Esophagus (tissue), 2 donors: ENCODE data around the gene GRAMD1B. TPM values are rescaled to one million over a fixed set of nuclear protein-coding genes. Genes with fewer than 3 reads are reported as not detected.
"Not testable (repeated sequence)": the region's sequence is repeated elsewhere in the genome, so short reads cannot be mapped to it uniquely, and the experiment has no call there.

ENCODE experiments used
- H3K27ac ChIP-seq, 2 donors: one replicate each; pipeline ENCODE4 v1.5.1; 2013; ENCODE audit warnings: low read depth in 2 of 2, mild to moderate bottlenecking in 2 of 2, inconsistent platforms in 1 of 2, low read length in 1 of 2, moderate library complexity in 1 of 2
- H3K27me3 ChIP-seq, 2 donors: one replicate each; pipeline ENCODE4 v1.6.1; 2013; ENCODE audit warnings: low read length in 2 of 2, control low read depth in 1 of 2, mild to moderate bottlenecking in 1 of 2; ENCODE audit not compliant: insufficient read depth in 2 of 2, control insufficient read depth in 1 of 2
- H3K36me3 ChIP-seq, 2 donors: one replicate each; pipeline ENCODE4 v1.6.1; 2013; ENCODE audit warnings: low read length in 1 of 2; ENCODE audit not compliant: control insufficient read depth in 2 of 2, insufficient read depth in 2 of 2
- H3K4me1 ChIP-seq, 2 donors: one replicate each; pipeline ENCODE4 v1.6.1; 2013; ENCODE audit warnings: low read length in 1 of 2; ENCODE audit not compliant: control insufficient read depth in 2 of 2, insufficient read depth in 2 of 2
- H3K4me3 ChIP-seq, 2 donors: one replicate each; pipeline ENCODE4 v1.5.1; 2013; ENCODE audit warnings: low read length in 2 of 2, mild to moderate bottlenecking in 2 of 2, low read depth in 1 of 2, moderate library complexity in 1 of 2
- H3K9me3 ChIP-seq, 2 donors: one replicate each; pipeline ENCODE4 v1.6.1; 2013; ENCODE audit warnings: mild to moderate bottlenecking in 2 of 2, low read depth in 1 of 2, low read length in 1 of 2, moderate library complexity in 1 of 2; ENCODE audit not compliant: control insufficient read depth in 2 of 2, insufficient read depth in 1 of 2
- WGBS, 2 donors: extraction: QIAGEN DNeasy Blood & Tissue Kit; methylation state at CpG; one replicate each; pipeline ENCODE4 v1.1.7; 2013; 5-methylcytosine and 5-hydroxymethylcytosine counted together
- polyA plus RNA-seq, 2 donors: library from polyadenylated mRNA; stranded (reverse); fragments of 200-250 nt; gene quantifications; one replicate each; pipeline ENCODE4 v1.2.3, GENCODE V29; 2013
- donor health status: healthy with polysubstance abuse.
- donor health status: Bipolar disorder and iron deficiency.

The GRAMD1B gene
- polyA plus RNA-seq, 2 donors, result 0.26 to 0.37 TPM

DNA sequence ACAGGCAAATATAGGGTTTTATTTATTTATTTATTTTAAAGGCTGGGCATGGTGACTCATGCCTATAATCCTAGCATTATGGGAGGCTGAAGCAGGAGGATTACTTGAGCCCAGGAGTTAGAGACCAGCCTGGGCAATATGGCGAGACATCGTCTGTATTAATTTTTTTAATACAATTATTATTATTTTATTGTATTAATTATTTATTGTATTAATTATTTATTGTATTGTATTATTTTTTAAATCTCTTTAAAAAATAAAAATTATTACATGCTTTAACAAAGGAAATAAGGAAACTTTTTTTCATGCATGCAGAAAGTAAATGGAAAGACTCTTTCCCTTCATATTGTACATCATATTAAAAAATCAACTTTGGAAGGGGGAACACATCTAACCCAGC, 220.8 kb downstream of the GRAMD1B start:
- Histone ChIP-seq H3K36me3 (no peaks in the 10 kb centered on the region), H3K9me3 (no peaks in the 10 kb centered on the region), H3K4me1 (peaks cover 8 to 10% of the 10 kb centered on the region in 2 donors), H3K4me3 (no peak overlapping the region), H3K27me3 (peaks cover 0 to 8% of the 10 kb centered on the region in 2 donors), H3K27ac (no peak overlapping the region)
- 90 to 98% methylated on average over 2 of the region's 2 CpGs for WGBS, 2 donors

DNA sequence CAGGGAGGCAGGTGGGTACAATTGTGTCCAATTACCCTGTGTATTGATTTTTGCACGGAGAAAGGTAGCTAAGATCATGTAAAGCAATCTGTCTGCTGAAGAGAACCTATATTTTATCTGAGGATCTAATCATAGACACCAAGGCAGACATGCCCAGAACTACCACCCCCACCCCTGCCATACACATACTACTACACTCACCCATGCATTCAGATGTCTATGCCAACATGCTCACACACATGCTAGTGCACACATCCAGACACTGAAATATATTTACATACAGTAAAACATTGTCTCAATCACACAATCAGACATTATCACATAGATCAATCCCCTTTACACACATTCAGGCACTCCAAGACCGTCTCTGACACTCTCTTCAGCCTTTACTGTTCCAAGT, 222.5 kb downstream of the GRAMD1B start:
- Histone ChIP-seq H3K9me3 (no peaks in the 10 kb centered on the region), H3K4me1 (peaks cover 8 to 10% of the 10 kb centered on the region in 2 donors), H3K27me3 (peaks cover 0 to 12% of the 10 kb centered on the region in 2 donors), H3K36me3 (no peaks in the 10 kb centered on the region), H3K27ac (no peak overlapping the region), H3K4me3 (no peak overlapping the region)
- 56 to 59% methylated on average over 2 of the region's 2 CpGs for WGBS, 2 donors

DNA sequence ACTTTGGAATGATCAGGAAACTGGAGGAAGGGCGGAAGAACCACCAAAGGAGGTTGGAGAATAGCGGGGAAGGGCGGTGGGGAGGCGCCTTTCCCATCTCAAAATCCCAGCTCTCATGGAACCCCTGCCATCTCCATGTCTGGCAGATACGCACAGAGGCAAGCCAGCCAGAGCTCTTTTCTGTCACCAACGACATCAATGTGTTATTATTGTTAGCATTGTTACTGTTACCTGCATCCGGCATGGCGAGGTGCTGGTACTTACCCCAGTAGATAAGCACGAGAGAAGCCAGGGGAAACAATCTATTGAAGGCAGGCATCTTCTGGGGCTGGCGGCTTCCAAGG, 223.4 kb downstream of the GRAMD1B start:
- Histone ChIP-seq H3K9me3 (no peaks in the 10 kb centered on the region), H3K36me3 (no peaks in the 10 kb centered on the region), H3K27me3 (peaks cover 0 to 12% of the 10 kb centered on the region in 2 donors), H3K4me3 (no peak overlapping the region), H3K27ac (no peak overlapping the region), H3K4me1 (peaks cover 8 to 10% of the 10 kb centered on the region in 2 donors)
- 12 to 14% methylated on average over 10 of the region's 10 CpGs for WGBS, 2 donors

DNA sequence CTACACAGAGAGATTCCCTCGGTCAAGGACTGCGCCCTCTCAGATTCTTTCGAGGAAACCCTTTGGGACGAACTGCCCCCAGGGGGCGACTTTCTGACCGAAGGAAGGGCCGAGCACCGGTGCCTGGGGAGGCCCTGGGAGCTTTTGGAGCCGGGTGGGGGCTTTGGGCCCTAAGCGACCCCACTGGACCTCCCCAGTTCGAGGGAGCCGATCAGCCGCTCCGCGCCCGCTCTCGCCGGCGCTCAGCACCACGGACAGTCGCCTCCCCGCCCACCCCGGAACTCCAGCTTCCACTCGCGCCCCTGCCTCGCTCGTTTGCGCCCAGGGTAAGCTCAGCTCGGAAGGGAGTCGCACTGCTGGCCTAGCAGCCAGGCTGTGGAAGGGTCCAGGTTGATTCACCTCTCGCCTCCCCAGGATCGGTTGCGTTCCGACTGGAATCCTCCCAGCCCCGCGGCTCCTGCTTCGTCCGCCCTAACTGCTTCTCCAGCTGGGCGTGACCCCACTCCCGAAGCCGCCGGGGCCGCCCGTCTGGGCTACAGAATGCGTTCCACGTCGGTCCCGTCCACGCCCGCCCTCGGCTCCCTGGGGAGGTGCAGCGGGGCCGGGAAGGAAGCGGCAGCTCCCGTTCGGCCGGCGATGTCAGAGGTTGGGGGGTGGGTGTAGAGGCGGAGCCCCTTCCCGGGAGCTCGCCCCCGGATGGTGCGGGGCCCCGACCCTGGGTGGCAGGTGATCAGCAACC, 223.9 kb downstream of the GRAMD1B start:
- H3K36me3 ChIP-seq, result no peaks in the 10 kb centered on the region
- peak overlapping the region; percentile 54 to 55 for H3K4me3 ChIP-seq
- WGBS, 2 donors, result 1% methylated on average over 57 to 64 of the region's 64 CpGs
- peaks cover 8 to 10% of the 10 kb centered on the region in 2 donors for H3K4me1 ChIP-seq
- H3K27me3 ChIP-seq, result peaks cover 0 to 12% of the 10 kb centered on the region in 2 donors
- peak overlapping the region in 1 of 2 donors; percentile 27 for H3K27ac ChIP-seq
- H3K9me3 ChIP-seq, result no peaks in the 10 kb centered on the region

DNA sequence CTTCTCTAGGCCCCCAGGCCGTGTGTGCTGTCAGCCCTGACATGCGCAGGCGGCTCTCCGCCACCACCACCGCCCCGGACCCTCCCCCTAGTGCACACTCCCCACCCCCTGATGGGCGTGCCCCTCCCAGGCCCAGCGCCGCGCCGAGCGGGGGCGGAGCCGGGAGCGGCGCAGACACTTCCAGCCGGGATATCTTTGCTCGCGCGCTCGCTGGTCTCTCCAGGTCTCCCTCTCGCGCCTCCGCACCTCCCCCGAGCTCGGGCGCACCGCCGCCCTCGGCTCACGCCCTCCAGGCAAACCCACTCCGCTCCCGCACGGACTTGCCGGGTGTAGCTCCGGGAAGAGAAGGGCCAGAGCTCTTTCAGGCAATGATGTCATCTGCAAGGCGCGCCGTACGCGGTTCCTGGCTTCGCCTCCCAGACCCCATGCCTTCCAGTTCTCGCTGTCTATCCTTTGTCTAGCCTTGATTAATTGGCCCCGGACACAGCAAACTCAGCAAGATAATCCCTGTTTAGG, 224.6 kb downstream of the GRAMD1B start, which contains the start of gene SCN3B:
Gene SCN3B (minus strand): TSS at position 59 of the 516 bp plus-strand sequence. CDS start 823 bp downstream, outside the sequence.
- WGBS, 2 donors, result 1 to 2% methylated on average over 35 to 44 of the region's 44 CpGs
- Histone ChIP-seq H3K36me3 (no peaks in the 10 kb centered on the region), H3K27ac (peak within 1 kb of the TSS in 1 of 2 donors; percentile 27), H3K4me1 (peaks cover 8 to 10% of the 10 kb centered on the region in 2 donors), H3K9me3 (no peaks in the 10 kb centered on the region), H3K4me3 (peak within 1 kb of the TSS; percentile 54 to 55), H3K27me3 (peaks cover 0 to 12% of the 10 kb centered on the region in 2 donors)

DNA sequence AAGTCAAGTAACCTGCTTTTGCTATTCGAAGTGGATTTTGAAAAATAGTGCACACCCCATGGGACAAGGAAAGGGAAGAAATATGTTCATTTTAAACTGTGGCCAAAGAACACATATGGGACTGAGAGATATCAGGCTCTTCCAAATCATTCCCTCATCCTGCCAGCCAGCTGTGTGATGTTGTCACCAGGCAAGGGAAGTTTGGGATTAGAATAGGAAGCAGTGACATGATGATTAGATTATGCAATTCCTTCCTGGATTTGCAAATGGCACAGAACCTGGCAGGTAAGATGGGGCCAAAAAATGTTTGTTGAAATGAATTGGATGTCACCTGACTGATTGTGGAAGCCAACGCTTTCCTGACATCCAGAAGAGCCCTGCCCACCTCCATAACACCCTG, 229.2 kb downstream of the GRAMD1B start:
- H3K27me3 ChIP-seq, result peaks cover 0 to 9% of the 10 kb centered on the region in 2 donors
- H3K9me3 ChIP-seq, result no peaks in the 10 kb centered on the region
- H3K27ac ChIP-seq, result no peak overlapping the region
- H3K36me3 ChIP-seq, result no peaks in the 10 kb centered on the region
- WGBS, 2 donors, result 55 to 74% methylated on average over 2 of the region's 2 CpGs
- peaks cover 3 to 5% of the 10 kb centered on the region in 2 donors for H3K4me1 ChIP-seq
- no peak overlapping the region for H3K4me3 ChIP-seq

DNA sequence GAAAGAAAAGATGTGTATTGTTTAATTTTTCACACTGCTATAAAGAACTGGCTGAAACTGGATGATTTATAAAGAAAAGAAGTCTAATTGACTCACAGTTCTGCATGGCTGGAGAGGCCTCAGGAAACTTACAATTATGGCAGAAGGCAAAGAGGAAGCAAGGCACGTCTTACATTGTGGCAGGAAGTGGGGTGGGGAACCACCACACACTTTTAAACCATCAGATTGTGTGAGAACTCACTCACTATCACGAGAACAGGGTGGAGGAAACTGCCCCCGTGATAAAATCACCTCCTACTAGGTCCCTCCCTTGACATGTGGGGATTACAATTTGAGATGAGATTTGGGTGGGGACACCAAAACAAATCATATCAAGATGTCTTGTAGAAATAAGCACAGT, 229.9 kb downstream of the GRAMD1B start:
- WGBS, 2 donors, result 31 to 47% methylated on average over 3 of the region's 3 CpGs
- H3K27ac ChIP-seq, H3K36me3 ChIP-seq: not testable (repeated sequence)

DNA sequence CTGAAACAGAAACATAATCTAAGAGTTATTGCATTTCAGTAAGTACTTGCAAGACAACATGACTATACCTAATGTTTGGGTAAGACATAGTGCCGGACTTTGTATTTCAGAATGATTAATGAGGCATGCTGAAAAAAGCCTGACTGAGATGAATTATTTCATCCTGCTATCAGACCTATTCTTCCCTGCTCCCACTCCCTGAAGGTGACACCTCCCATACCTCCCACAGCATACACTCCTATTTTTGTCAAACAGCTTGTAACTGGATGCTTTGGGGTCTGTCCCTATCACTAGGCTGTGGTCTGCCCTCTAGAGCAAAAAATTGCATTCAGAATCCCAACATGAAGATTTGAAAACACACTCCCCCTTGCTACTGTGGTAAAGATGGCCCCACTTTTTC, 235.2 kb downstream of the GRAMD1B start:
- no peaks in the 10 kb centered on the region for H3K36me3 ChIP-seq
- 37 to 43% methylated on average over 1 of the region's 1 CpG for WGBS, 2 donors
- no peaks in the 10 kb centered on the region for H3K27me3 ChIP-seq
- H3K27ac ChIP-seq, result no peak overlapping the region
- H3K4me3 ChIP-seq, result no peak overlapping the region
- H3K4me1 ChIP-seq, result no peaks in the 10 kb centered on the region
- H3K9me3 ChIP-seq, result no peaks in the 10 kb centered on the region

More for the DNA sequence above, 229.9 kb downstream of the GRAMD1B start:
- not testable (repeated sequence) for H3K4me3 ChIP-seq, H3K9me3 ChIP-seq, H3K4me1 ChIP-seq, H3K27me3 ChIP-seq

DNA sequence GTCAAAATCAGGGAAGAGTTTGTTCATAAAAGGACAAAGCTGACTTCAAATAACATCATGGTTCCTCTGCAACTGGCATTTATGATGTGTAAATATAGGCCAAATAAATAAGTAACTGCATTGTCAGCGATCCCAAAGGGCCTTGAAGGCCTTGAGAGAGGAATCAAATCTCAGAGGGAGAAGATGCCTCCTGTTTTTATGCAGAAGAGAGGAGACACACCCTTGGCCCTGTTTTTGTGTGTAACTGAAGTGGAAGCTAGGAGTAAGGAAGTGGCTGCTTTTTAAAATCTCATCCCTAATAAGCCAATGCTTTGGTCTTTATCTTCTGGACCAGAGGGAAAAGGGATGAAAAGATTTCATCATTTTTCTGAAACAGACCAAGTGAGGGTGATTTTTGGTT, 240.0 kb downstream of the GRAMD1B start:
- Histone ChIP-seq H3K4me3 (no peak overlapping the region), H3K27ac (no peak overlapping the region), H3K9me3 (no peaks in the 10 kb centered on the region), H3K27me3 (peaks cover 0 to 3% of the 10 kb centered on the region in 2 donors), H3K4me1 (no peaks in the 10 kb centered on the region), H3K36me3 (no peaks in the 10 kb centered on the region)
- 61 to 65% methylated on average over 1 of the region's 1 CpG for WGBS, 2 donors

DNA sequence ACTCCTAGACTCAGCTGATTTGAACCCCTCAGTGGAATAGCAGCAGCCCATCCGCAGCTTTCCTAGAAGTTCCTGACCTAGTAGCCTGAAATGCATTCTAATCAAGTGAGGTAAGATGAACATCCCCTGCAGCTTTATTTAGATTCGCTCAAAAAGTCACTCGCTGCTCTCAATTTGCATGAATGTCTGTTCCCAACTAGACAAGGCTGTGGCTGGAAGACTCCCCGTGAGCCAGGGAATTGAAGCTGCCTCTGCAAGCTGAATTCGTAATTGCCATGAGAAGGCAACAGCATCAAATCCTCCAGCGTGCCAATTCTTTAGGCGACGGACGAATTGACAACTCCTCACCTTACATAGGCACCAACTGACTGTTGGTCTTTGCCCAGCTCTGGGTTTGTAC, 241.5 kb downstream of the GRAMD1B start:
- WGBS, 2 donors, result 77 to 79% methylated on average over 9 of the region's 9 CpGs

More for the DNA sequence above, 241.5 kb downstream of the GRAMD1B start:
- Histone ChIP-seq H3K9me3 (no peaks in the 10 kb centered on the region), H3K4me3 (no peak overlapping the region), H3K27me3 (peaks cover 0 to 3% of the 10 kb centered on the region in 2 donors), H3K4me1 (no peaks in the 10 kb centered on the region), H3K36me3 (no peaks in the 10 kb centered on the region), H3K27ac (no peak overlapping the region)
